K562 (cell line): ENCODE measurements around the gene CMTM1. TPM values are rescaled to one million over a fixed set of nuclear protein-coding genes. Genes with fewer than 3 reads are reported as not detected.

Experiments used
- ATF4 ChIP-seq: fragments of 450-650 bp; formaldehyde crosslinking; IDR thresholded peaks from 2 replicates; pipeline ENCODE4 v1.4.0; 2022; ENCODE audit warnings: mild to moderate bottlenecking, moderate library complexity
- BDP1 ChIP-seq: IDR thresholded peaks from 3 replicates; pipeline ENCODE4 v1.6.1; 2011; ENCODE audit not compliant: insufficient read length, insufficient read depth
- DNMT1 ChIP-seq: fragments of 450-650 bp; IDR thresholded peaks from 2 replicates; pipeline ENCODE4 v1.6.1; 2016; ENCODE audit warnings: antibody characterized with exemption, mild to moderate bottlenecking
- EHMT2 ChIP-seq: fragments of 450-650 bp; IDR thresholded peaks from 2 replicates; pipeline ENCODE4 v1.6.1; 2018; ENCODE audit warnings: antibody characterized with exemption
- HMG20B ChIP-seq: fragments of 250-450 bp; sonication (Bioruptor Pico); IDR thresholded peaks from 2 replicates; pipeline ENCODE4 v1.5.0; 2021; ENCODE audit warnings: mild to moderate bottlenecking
- HNRNPL ChIP-seq: fragments of 200-400 bp; formaldehyde crosslinking; IDR thresholded peaks from 2 replicates; pipeline ENCODE4 v1.6.1; 2017; ENCODE audit warnings: low read depth, mild to moderate bottlenecking, low read length
- HOXB6 ChIP-seq: fragments of 250-450 bp; sonication (Bioruptor Pico); IDR thresholded peaks from 2 replicates; pipeline ENCODE4 v1.5.1; 2022; ENCODE audit warnings: mild to moderate bottlenecking, borderline replicate concordance
- JUND ChIP-seq, 2 experiments: IDR thresholded peaks; 2 replicates in 1 of 2; 3 replicates in 1 of 2; pipeline ENCODE4 v1.6.1; 2011; ENCODE audit warnings: borderline replicate concordance in 2 of 2, low read depth in 2 of 2, low read length in 2 of 2, improper control_type of control experiment in 1 of 2, missing biosample characterization in 1 of 2, missing genetic modification characterization in 1 of 2, missing genetic modification reagents in 1 of 2
- MYBL2 ChIP-seq, 2 experiments: fragments of 450-650 bp in 1 of 2; sonication (generic) in 1 of 2; formaldehyde crosslinking in 1 of 2; IDR thresholded peaks; 2 replicates each; pipeline versions ENCODE4 v1.6.1 to v1.8.1; 2017 to 2022; ENCODE audit warnings: borderline replicate concordance in 1 of 2, inconsistent platforms in 1 of 2, low read depth in 1 of 2, mild to moderate bottlenecking in 1 of 2, missing genetic modification reagents in 1 of 2, moderate library complexity in 1 of 2
- SNRNP70 ChIP-seq: fragments of 200-400 bp; formaldehyde crosslinking; optimal IDR thresholded peaks from 2 replicates; pipeline ENCODE3; 2017; ENCODE audit warnings: low read depth, low read length
- ZNF140 ChIP-seq: fragments of 250-450 bp; sonication (Bioruptor Pico); IDR thresholded peaks from 2 replicates; pipeline ENCODE4 v1.8.0; 2021; ENCODE audit warnings: moderate library complexity, mild to moderate bottlenecking, inconsistent platforms
- ZNF146 ChIP-seq: IDR thresholded peaks from one replicate; pipeline ENCODE4 v1.6.1; 2018; ENCODE audit warnings: missing compliant biosample characterization; ENCODE audit not compliant: unreplicated experiment
- ZNF354B ChIP-seq: fragments of 250-450 bp; sonication (Bioruptor Pico); IDR thresholded peaks from 2 replicates; pipeline ENCODE4 v1.4.0; 2020
- polyA plus RNA-seq, 8 experiments: library from polyadenylated mRNA; depleted of rRNA in 4 of 8; stranded (reverse) in 5 of 8; unstranded in 3 of 8; fragments of >200 nt; fragmentation: Nextera tagmentation in 2 of 8; fragmentation: Illumina TruSeq in 1 of 8; extraction: Ambion mirVana in 2 of 8; extraction: Trizol in 1 of 8; gene quantifications; 2 replicates each; pipeline versions ENCODE4 v1.2.1 to v1.2.3, GENCODE V29; 2011 to 2014; ENCODE audit warnings: inconsistent platforms in 1 of 8, missing spikeins in 1 of 8
- total RNA-seq, 7 experiments: library from RNA; depleted of rRNA in 6 of 7; stranded (reverse); fragments of >200 nt in 6 of 7; fragmentation: Illumina TruSeq in 2 of 7; extraction: Trizol in 2 of 7; gene quantifications; 2 replicates each; pipeline versions ENCODE4 v1.2.1 to v1.2.3, GENCODE V29; 2011 to 2021; ENCODE audit warnings: low replicate concordance in 1 of 7
- TF ChIP-seq, protein P1 (sequence below), 2 experiments: IDR thresholded peaks; 2 replicates each; pipeline ENCODE4 v1.6.1; 2012; ENCODE audit warnings: improper control_type of control experiment in 2 of 2, low read depth in 2 of 2, low read length in 2 of 2, borderline replicate concordance in 1 of 2
- TF ChIP-seq, protein P2 (sequence below): sonication (generic); formaldehyde crosslinking; IDR thresholded peaks from 2 replicates; pipeline ENCODE4 v1.5.0; 2020; ENCODE audit warnings: missing genetic modification reagents
- TF ChIP-seq, protein P3 (sequence below), 2 experiments: fragments of 450-650 bp in 1 of 2; IDR thresholded peaks; 2 replicates each; pipeline ENCODE4 v1.6.1; 2011 to 2017; ENCODE audit warnings: low read depth in 2 of 2, antibody characterized with exemption in 1 of 2, borderline replicate concordance in 1 of 2, low read length in 1 of 2, mild to moderate bottlenecking in 1 of 2, mixed read lengths in 1 of 2; ENCODE audit not compliant: control insufficient read depth in 1 of 2

The CMTM1 gene
- total and polyA plus RNA-seq, 9 of the 15 experiments (the other 6 are each of a cell fraction or from before 2014, with no cell fraction given): 0.25 to 2.6 (median 1.1) TPM; not detected in 2

DNA sequence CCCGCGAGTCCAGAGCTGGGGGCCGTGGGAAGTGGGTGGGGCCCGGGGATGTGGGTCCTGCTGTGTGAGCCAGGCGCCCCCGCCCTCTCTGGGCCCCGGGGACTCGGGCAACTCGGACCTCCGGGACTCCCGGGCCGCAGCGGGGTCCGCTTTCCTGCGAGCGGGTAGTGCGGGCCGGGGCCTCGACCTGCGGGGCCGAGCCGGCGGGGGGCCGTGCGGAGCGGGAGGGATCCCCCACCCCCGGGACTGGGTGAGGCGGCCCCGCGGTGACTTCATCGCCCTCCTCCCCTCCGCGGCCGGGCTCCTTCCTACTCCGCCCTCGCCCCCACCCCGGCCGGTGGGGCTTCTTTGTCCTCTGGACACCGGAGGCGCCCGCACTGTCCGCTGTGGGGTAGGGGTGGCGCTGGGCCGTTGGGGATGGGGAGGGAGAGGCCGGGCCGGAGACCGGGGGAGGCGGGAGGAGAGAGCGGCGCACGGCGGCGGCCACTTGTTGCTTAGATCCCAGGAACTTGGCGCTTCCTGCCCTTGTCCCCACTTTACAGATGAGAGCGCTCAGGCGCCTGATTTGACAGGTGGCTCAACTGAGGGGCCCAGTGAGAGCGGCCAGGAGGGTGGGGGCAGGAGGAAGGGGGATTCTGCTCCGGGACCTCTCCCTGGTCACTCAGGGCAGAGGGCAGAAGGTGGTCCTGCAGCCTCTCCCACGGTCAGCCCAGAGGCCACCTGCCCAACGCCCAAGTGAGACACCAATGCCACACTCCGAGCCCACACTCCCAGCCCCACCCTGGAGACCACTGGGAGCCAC lies 39.1 kb downstream of the CMTM1 start (continued):
- TF ChIP-seq ATF4 (CRISPR knock-in tag) (no peak), DNMT1 (no peak), ZNF146 (no peak), EHMT2 (no peak), HOXB6 (CRISPR knock-in tag) (no peak), SNRNP70 (no peak), MYBL2 (IDR thresholded peaks at IDR 0.05; ENCODE audit: low read depth) (no peak), MYBL2 (CRISPR knock-in tag; IDR thresholded peaks at IDR 0.05; ENCODE audit: borderline replicate concordance) (no peak), BDP1 (no peak), JUND (IDR thresholded peaks at IDR 0.05; ENCODE audit: borderline replicate concordance, low read depth, low read length) (0 out of 2 replicates have a peak, but pooled peaks have one; percentile 40), JUND (tag; IDR thresholded peaks at IDR 0.05; ENCODE audit: borderline replicate concordance, low read depth, low read length) (no peak), HMG20B (CRISPR knock-in tag) (no peak), ZNF140 (CRISPR knock-in tag) (no peak), HNRNPL (no peak; the same call in 1 of the 2 replicates), ZNF354B (CRISPR knock-in tag) (no peak)
- TF ChIP-seq, protein P1, sequence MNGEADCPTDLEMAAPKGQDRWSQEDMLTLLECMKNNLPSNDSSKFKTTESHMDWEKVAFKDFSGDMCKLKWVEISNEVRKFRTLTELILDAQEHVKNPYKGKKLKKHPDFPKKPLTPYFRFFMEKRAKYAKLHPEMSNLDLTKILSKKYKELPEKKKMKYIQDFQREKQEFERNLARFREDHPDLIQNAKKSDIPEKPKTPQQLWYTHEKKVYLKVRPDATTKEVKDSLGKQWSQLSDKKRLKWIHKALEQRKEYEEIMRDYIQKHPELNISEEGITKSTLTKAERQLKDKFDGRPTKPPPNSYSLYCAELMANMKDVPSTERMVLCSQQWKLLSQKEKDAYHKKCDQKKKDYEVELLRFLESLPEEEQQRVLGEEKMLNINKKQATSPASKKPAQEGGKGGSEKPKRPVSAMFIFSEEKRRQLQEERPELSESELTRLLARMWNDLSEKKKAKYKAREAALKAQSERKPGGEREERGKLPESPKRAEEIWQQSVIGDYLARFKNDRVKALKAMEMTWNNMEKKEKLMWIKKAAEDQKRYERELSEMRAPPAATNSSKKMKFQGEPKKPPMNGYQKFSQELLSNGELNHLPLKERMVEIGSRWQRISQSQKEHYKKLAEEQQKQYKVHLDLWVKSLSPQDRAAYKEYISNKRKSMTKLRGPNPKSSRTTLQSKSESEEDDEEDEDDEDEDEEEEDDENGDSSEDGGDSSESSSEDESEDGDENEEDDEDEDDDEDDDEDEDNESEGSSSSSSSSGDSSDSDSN (IDR thresholded peaks at IDR 0.05; ENCODE audit: borderline replicate concordance in 1 of 2, low read depth in 2 of 2, low read length in 2 of 2): 0 out of 4 replicates have a peak, but pooled peaks of 1 of the 2 experiments have one; percentile 51
- TF ChIP-seq, protein P2, sequence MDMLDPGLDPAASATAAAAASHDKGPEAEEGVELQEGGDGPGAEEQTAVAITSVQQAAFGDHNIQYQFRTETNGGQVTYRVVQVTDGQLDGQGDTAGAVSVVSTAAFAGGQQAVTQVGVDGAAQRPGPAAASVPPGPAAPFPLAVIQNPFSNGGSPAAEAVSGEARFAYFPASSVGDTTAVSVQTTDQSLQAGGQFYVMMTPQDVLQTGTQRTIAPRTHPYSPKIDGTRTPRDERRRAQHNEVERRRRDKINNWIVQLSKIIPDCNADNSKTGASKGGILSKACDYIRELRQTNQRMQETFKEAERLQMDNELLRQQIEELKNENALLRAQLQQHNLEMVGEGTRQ (CRISPR knock-in tag): 0 out of 2 replicates have a peak, but pooled peaks have one; percentile 4
- TF ChIP-seq, protein P3, sequence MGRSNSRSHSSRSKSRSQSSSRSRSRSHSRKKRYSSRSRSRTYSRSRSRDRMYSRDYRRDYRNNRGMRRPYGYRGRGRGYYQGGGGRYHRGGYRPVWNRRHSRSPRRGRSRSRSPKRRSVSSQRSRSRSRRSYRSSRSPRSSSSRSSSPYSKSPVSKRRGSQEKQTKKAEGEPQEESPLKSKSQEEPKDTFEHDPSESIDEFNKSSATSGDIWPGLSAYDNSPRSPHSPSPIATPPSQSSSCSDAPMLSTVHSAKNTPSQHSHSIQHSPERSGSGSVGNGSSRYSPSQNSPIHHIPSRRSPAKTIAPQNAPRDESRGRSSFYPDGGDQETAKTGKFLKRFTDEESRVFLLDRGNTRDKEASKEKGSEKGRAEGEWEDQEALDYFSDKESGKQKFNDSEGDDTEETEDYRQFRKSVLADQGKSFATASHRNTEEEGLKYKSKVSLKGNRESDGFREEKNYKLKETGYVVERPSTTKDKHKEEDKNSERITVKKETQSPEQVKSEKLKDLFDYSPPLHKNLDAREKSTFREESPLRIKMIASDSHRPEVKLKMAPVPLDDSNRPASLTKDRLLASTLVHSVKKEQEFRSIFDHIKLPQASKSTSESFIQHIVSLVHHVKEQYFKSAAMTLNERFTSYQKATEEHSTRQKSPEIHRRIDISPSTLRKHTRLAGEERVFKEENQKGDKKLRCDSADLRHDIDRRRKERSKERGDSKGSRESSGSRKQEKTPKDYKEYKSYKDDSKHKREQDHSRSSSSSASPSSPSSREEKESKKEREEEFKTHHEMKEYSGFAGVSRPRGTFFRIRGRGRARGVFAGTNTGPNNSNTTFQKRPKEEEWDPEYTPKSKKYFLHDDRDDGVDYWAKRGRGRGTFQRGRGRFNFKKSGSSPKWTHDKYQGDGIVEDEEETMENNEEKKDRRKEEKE (IDR thresholded peaks at IDR 0.05; ENCODE audit: borderline replicate concordance in 1 of 2, control insufficient read depth in 1 of 2, low read depth in 2 of 2, low read length in 1 of 2): no peak
